Rectal smooth muscle tissue (tissue), 1 donor: ENCODE data around the gene TMEM123.

Experiments used
- H3K27ac ChIP-seq: one replicate; pipeline ENCODE4 v1.7.0; 2013; ENCODE audit warnings: low read depth, low read length, inconsistent platforms
- H3K27me3 ChIP-seq: one replicate; pipeline ENCODE4 v1.7.0; 2013; ENCODE audit warnings: low read length; ENCODE audit not compliant: control insufficient read depth, insufficient read depth
- H3K36me3 ChIP-seq: one replicate; pipeline ENCODE4 v1.7.0; 2013; ENCODE audit warnings: low read length; ENCODE audit not compliant: control insufficient read depth, insufficient read depth
- H3K4me1 ChIP-seq: one replicate; pipeline ENCODE4 v1.7.0; 2013; ENCODE audit warnings: low read length; ENCODE audit not compliant: control insufficient read depth, insufficient read depth
- H3K4me3 ChIP-seq: one replicate; pipeline ENCODE4 v1.7.0; 2013; ENCODE audit warnings: low read length
- H3K9ac ChIP-seq: one replicate; pipeline ENCODE4 v1.7.0; 2013; ENCODE audit warnings: low read length

The TMEM123 gene

GRCh38 chr11:102426570-102426969 is 26.0 kb downstream of the TMEM123 start:
- Histone ChIP-seq H3K4me1 (peaks cover 21% of the 10 kb centered on the region), H3K27me3 (no peaks in the 10 kb centered on the region), H3K36me3 (peaks cover 2% of the 10 kb centered on the region), H3K9ac (no peak overlapping the region), H3K27ac (no peak overlapping the region), H3K4me3 (no peak overlapping the region)

GRCh38 chr11:102426000-102426399 is 26.6 kb downstream of the TMEM123 start:
- no peak overlapping the region for H3K4me3 ChIP-seq
- H3K4me1 ChIP-seq, result peaks cover 21% of the 10 kb centered on the region
- H3K27me3 ChIP-seq, result no peaks in the 10 kb centered on the region
- no peak overlapping the region for H3K27ac ChIP-seq
- H3K9ac ChIP-seq, result no peak overlapping the region
- no peaks in the 10 kb centered on the region for H3K36me3 ChIP-seq

- Histone ChIP-seq H3K36me3 (no peaks in the 10 kb centered on the region), H3K27me3 (no peaks in the 10 kb centered on the region), H3K4me1 (peaks cover 8% of the 10 kb centered on the region), H3K27ac (no peak overlapping the region), H3K4me3 (no peak overlapping the region), H3K9ac (no peak overlapping the region)
These were observed 28.6 kb downstream of the TMEM123 start for GRCh38 chr11:102423936-102424335.

GRCh38 chr11:102422817-102423712 is 29.5 kb downstream of the TMEM123 start:
- no peaks in the 10 kb centered on the region for H3K36me3 ChIP-seq
- H3K27me3 ChIP-seq, result no peaks in the 10 kb centered on the region
- no peak overlapping the region for H3K9ac ChIP-seq
- peaks cover 8% of the 10 kb centered on the region for H3K4me1 ChIP-seq
- no peak overlapping the region for H3K4me3 ChIP-seq
- peak overlapping the region; percentile 54 for H3K27ac ChIP-seq

GRCh38 chr11:102421261-102421660 is 31.3 kb downstream of the TMEM123 start:
- H3K27ac ChIP-seq, result no peak overlapping the region
- H3K27me3 ChIP-seq, result no peaks in the 10 kb centered on the region
- H3K9ac ChIP-seq, result no peak overlapping the region
- no peak overlapping the region for H3K4me3 ChIP-seq
- H3K36me3 ChIP-seq, result no peaks in the 10 kb centered on the region
- peaks cover 8% of the 10 kb centered on the region for H3K4me1 ChIP-seq

GRCh38 chr11:102420547-102420946 is 32.0 kb downstream of the TMEM123 start:
- Histone ChIP-seq H3K9ac (no peak overlapping the region), H3K27me3 (no peaks in the 10 kb centered on the region), H3K27ac (no peak overlapping the region), H3K36me3 (no peaks in the 10 kb centered on the region), H3K4me1 (peaks cover 8% of the 10 kb centered on the region), H3K4me3 (no peak overlapping the region)

GRCh38 chr11:102419181-102419580 is 33.4 kb downstream of the TMEM123 start:
- Histone ChIP-seq H3K9ac (no peak overlapping the region), H3K36me3 (no peaks in the 10 kb centered on the region), H3K4me1 (peaks cover 8% of the 10 kb centered on the region), H3K4me3 (no peak overlapping the region), H3K27ac (no peak overlapping the region), H3K27me3 (no peaks in the 10 kb centered on the region)

GRCh38 chr11:102416976-102417375 is 35.6 kb downstream of the TMEM123 start:
- Histone ChIP-seq H3K4me1 (peaks cover 2% of the 10 kb centered on the region), H3K27ac (no peak overlapping the region), H3K4me3 (no peak overlapping the region), H3K9ac (no peak overlapping the region), H3K36me3 (no peaks in the 10 kb centered on the region), H3K27me3 (no peaks in the 10 kb centered on the region)

GRCh38 chr11:102415304-102415916 is 37.2 kb downstream of the TMEM123 start:
- no peaks in the 10 kb centered on the region for H3K27me3 ChIP-seq
- peaks cover 6% of the 10 kb centered on the region for H3K4me1 ChIP-seq
- peaks cover 2% of the 10 kb centered on the region for H3K36me3 ChIP-seq
- H3K4me3 ChIP-seq, result no peak overlapping the region
- no peak overlapping the region for H3K27ac ChIP-seq
- no peak overlapping the region for H3K9ac ChIP-seq

GRCh38 chr11:102414559-102414958 is 38.0 kb downstream of the TMEM123 start:
- no peak overlapping the region for H3K4me3 ChIP-seq
- H3K4me1 ChIP-seq, result peaks cover 9% of the 10 kb centered on the region
- H3K27ac ChIP-seq, result no peak overlapping the region
- no peaks in the 10 kb centered on the region for H3K27me3 ChIP-seq
- H3K9ac ChIP-seq, result no peak overlapping the region
- peaks cover 2% of the 10 kb centered on the region for H3K36me3 ChIP-seq

GRCh38 chr11:102413497-102413896 is 39.1 kb downstream of the TMEM123 start:
- no peak overlapping the region for H3K9ac ChIP-seq
- no peak overlapping the region for H3K4me3 ChIP-seq
- peaks cover 2% of the 10 kb centered on the region for H3K36me3 ChIP-seq
- H3K27ac ChIP-seq, result no peak overlapping the region
- no peaks in the 10 kb centered on the region for H3K27me3 ChIP-seq
- peaks cover 9% of the 10 kb centered on the region for H3K4me1 ChIP-seq

GRCh38 chr11:102411142-102411541 is 41.4 kb downstream of the TMEM123 start:
- no peak overlapping the region for H3K4me3 ChIP-seq
- H3K4me1 ChIP-seq, result peaks cover 9% of the 10 kb centered on the region
- H3K27me3 ChIP-seq, result no peaks in the 10 kb centered on the region
- H3K27ac ChIP-seq, result no peak overlapping the region
- peaks cover 2% of the 10 kb centered on the region for H3K36me3 ChIP-seq
- H3K9ac ChIP-seq, result no peak overlapping the region
